ENCODE measurements around the gene BRPF1. TPM values are rescaled to one million over a fixed set of nuclear protein-coding genes. Genes with fewer than 3 reads are reported as not detected.

BRPF1 gene
- total and polyA plus RNA-seq, 10 of the 15 experiments (the other 5 are each of a cell fraction or from before 2014, with no cell fraction given), result 1.2 to 25.3 (median 13.6) TPM

- TF ChIP-seq PRDM15 (CRISPR knock-in tag; IDR thresholded peaks at IDR 0.05) (no peak), NFIC (IDR thresholded peaks at IDR 0.05; ENCODE audit: low read depth, low read length) (no peak), SMAD1 (IDR thresholded peaks at IDR 0.05; ENCODE audit: low read depth, partially characterized antibody) (no peak), RB1 (IDR thresholded peaks at IDR 0.05; ENCODE audit: borderline replicate concordance) (peak; percentile 98), USF1 (IDR thresholded peaks at IDR 0.05; ENCODE audit: borderline replicate concordance, extremely low read length, insufficient read depth, low read depth, low read length) (no peak), CTCF (IDR thresholded peaks at IDR 0.05 in 2 of 3, conservative IDR thresholded peaks at IDR 0.05 in 1 of 3; ENCODE audit: control insufficient read depth in 2 of 3, extremely low read depth in 1 of 3, insufficient read depth in 1 of 3, low read depth in 3 of 3, low read length in 3 of 3) (no peak), CBFB (IDR thresholded peaks at IDR 0.05; ENCODE audit: low read depth) (peak; percentile 82; the same call in 1 of the 2 replicates), ASH2L (IDR thresholded peaks at IDR 0.05; ENCODE audit: borderline replicate concordance, low read depth) (no peak; the same call in 1 of the 2 replicates), PAX5 (IDR thresholded peaks at IDR 0.05; ENCODE audit: borderline replicate concordance, low read depth, low read length) (0 out of 2 replicates have a peak, but pooled peaks have one; percentile 58), NR2C2 (IDR thresholded peaks at IDR 0.05; ENCODE audit: borderline replicate concordance, control insufficient read depth, insufficient read length, low read depth) (no peak), EZH2 (IDR thresholded peaks at IDR 0.05; ENCODE audit: borderline replicate concordance, control insufficient read depth, low read depth, low read length) (no peak), ZNF24 (IDR thresholded peaks at IDR 0.05) (no peak), E4F1 (IDR thresholded peaks at IDR 0.05; ENCODE audit: borderline replicate concordance, partially characterized antibody) (peak; percentile 61), GABPA (IDR thresholded peaks at IDR 0.05; ENCODE audit: low read depth) (no peak), SRF (IDR thresholded peaks at IDR 0.05; ENCODE audit: low read depth in 2 of 2, low read length in 2 of 2) (0 out of 4 replicates have a peak, but pooled peaks of 1 of the 2 experiments have one; percentile 2), HDAC2 (IDR thresholded peaks at IDR 0.05) (no peak), DPF2 (IDR thresholded peaks at IDR 0.05) (peak; percentile 76), CHD1 (IDR thresholded peaks at IDR 0.05; ENCODE audit: low read depth, low read length) (no peak), ZNF207 (IDR thresholded peaks at IDR 0.05; ENCODE audit: borderline replicate concordance) (peak; percentile 99), ZSCAN29 (IDR thresholded peaks at IDR 0.05) (no peak), CHD4 (IDR thresholded peaks at IDR 0.05) (no peak)
These were observed at the start of gene BRPF1 (continued) for GRCh38 chr3:9731206-9732079.

Measured in GM12878 (cell line).